ENCODE results near the gene PIEZO2.
"Not testable (repeated sequence)": the region's sequence is repeated elsewhere in the genome, so short reads cannot be mapped to it uniquely, and the experiment has no call there.

The PIEZO2 gene

GRCh38 chr18:11148680-11149440, 509 bp downstream of the PIEZO2 start:
- no peak for DNase-seq

GRCh38 chr18:11147962-11148679, 1.2 kb downstream of the PIEZO2 start:
- no peak for DNase-seq

DNA sequence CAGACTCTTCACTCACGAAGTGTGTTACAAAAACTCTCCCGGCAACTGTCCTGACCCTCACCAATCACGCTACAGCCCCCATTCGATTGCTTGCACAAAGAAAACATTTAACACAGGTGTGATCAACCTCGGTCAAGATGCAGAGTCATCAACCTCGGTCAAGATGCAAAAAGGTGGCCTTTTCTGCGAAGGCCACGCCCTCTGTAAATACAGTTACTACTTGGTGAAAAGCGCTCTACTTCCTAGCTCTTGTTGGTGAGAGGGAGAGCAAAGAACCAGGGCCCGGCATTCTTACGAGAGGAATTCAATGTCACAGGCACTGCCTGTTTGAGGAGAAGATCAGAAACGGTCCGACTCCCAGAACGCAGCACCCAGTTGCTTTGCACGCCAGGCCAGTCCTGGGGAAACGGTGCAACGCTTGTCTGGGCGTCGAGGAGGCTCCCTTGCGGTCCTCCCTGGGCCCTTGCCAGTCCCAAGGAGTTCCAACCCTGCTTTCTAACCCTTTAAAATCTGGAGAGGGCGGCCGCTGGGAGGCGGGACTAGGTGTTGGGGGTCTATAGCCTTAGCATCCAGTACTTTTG, 1.9 kb downstream of the PIEZO2 start:
- DNase-seq: no peak

DNA sequence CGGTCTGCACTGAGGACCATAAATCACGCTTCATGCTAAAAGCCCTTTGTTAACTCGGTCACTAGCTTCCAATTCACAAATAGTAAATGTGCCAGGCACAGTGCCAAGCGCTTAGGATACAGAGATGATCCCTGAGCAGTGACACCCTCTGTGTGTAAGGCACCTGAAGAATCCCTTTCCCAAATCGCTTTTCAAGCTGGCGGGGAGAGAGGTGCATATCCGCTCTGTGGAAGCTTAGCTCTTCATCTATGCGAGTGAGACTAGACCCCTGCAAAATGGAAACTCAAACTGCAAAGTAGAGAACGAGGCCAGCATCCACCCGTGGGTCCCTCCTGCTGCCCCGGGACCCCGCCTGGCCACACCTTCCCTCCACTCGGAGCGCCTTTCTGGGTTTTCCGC, 2.4 kb downstream of the PIEZO2 start:
- no peak for DNase-seq

DNA sequence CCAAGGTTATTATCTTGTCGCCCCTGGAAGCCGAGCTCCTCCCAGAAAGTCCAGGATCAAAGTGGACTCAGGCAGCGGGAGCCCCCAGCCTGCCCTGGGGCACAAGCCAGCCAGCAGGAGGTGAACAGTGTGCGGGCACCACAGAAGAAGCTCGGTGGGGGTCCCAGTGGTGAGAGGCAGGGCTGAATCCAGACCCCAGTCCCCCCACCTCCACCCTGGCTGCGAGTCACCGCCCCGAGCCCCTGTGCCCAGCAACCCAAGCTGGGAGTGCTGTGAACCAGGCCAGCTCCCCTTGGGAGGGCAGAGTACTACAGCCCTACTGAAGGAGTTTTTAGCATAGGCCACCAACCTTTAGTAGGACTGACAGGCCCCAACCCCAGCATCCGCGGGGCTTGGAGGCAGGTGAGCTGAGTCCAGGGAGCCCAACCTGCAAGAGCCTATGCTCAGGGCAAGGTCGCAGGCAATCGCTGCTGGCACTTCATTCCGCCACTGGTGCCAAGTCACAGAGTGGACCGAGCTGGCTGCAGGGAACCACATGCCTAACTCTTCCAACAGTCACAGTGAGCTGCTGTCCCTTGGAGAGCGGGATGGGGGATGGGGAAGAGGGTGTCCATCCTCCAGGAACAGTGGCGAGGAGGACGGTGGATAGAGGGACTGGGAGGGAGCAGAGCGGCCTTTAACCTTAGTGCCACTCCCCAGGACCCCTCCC, 3.0 kb downstream of the PIEZO2 start:
- DNase-seq: no peak

- no peak for DNase-seq
Observed at GRCh38 chr18:11145413-11146191, 3.8 kb downstream of the PIEZO2 start.

DNA sequence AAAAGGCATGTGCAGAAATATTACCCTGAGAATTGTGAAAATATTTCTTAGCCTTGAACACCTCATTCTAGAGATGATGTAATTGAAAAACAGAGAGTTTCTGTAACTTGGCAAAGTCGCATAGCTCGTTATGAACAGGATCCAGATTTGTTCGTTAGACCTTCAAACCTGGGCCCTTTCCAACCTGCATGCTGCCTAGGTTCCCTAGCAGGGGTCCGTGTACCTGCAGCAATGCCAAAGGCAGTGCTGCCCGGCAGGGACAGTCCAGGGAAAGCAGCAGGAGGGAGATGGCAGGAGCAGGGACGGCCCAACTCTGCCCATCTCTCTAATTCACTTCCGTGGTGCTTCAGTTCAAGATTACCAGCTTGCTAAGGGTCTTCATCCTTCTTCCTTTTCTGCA, 12.0 kb downstream of the PIEZO2 start:
- DNase-seq: no peak

- DNase-seq: no peak
Observed at GRCh38 chr18:11136241-11136640, 13.1 kb downstream of the PIEZO2 start.

GRCh38 chr18:11134940-11135339, 14.4 kb downstream of the PIEZO2 start:
- DNase-seq: no peak

- not testable (repeated sequence) for DNase-seq
Observed at GRCh38 chr18:11129059-11129458, 20.3 kb downstream of the PIEZO2 start.

- no peak for DNase-seq
Observed at GRCh38 chr18:11125492-11126315, 23.7 kb downstream of the PIEZO2 start.

DNA sequence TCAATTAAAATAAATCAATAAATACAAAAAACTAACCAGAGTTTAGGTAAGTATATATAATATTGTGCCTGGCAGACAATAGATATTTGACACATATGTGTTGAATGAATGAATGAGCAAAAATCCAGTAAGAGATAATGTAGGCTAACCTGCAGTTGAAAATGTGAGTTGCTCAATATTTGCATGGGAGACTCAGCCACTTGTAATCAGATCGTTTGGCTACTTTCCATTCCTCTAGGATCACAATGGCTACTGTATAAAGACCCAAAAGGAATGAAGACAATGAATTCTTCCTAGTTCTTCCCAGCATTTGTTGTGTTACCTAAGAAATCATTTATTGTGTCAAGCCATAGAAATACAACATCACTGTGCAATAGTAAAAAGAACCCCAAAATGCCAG, 25.3 kb downstream of the PIEZO2 start:
- DNase-seq: no peak

DNA sequence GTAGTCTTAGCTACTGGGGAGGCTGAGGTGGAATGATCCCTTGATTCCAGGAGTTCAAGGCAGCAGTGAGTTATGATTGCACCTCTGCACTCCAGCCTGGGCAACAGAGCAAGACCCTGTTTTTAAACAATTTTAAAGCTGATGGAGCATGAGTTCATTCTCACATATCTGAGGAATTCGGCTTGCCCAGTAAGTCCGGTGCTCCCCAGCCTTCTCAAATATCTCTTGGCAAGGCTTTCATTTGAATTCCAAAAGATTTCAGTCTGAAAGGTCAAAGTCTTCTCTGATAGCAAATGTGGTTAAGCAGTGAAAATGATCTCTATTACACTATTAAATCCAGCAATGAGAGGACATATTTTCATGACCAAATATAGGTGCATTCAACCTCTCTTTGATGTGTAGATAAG, 27.9 kb downstream of the PIEZO2 start:
- no peak for DNase-seq

DNA sequence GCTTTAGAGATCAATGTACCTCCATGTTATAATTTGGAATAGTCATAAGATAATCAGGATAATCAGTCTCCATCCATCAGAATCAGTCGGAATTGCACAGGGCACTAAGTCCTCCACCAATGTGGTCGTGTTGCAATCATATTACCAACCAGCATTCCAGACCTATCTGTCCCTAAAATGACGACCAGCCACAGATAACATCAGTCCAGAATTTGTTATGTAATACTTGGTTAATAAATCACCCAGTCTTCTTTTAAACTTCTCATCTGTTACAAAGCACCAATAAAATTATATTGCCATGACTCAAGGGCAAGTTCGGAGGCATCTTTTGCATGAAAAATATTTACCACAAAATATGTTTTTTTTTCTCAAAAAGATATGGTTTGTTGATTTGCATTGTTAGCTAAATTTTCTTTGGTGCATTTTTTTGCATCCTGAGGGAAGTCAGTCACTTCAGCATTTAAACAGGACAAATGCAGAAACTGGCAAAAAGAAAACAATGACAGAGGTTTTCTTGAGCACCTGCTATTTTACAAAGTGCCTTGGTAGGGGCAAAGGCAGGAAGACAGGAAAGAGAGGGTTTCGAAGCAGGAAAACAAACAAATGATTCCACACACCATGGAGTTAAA, 29.3 kb downstream of the PIEZO2 start:
- DNase-seq: no peak

DNA sequence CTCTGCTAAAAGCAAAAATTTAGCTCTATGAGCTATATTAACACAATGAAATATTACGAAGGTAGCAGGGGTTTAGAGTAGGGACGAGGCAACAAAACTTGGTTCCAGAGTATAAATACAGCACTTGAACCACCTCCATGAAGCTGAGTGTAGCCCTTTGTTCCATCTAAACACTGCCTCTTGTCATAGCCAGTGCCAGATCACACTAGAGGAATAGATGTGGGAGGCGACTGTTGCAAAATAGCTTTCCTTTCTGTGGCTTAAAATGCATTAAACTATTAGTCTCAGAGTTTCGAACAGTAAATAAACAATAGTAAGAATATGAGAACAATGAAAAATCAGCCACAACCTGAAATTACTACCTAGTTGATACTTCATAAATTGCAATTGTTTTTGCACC, 29.8 kb downstream of the PIEZO2 start:
- DNase-seq: no peak

DNA sequence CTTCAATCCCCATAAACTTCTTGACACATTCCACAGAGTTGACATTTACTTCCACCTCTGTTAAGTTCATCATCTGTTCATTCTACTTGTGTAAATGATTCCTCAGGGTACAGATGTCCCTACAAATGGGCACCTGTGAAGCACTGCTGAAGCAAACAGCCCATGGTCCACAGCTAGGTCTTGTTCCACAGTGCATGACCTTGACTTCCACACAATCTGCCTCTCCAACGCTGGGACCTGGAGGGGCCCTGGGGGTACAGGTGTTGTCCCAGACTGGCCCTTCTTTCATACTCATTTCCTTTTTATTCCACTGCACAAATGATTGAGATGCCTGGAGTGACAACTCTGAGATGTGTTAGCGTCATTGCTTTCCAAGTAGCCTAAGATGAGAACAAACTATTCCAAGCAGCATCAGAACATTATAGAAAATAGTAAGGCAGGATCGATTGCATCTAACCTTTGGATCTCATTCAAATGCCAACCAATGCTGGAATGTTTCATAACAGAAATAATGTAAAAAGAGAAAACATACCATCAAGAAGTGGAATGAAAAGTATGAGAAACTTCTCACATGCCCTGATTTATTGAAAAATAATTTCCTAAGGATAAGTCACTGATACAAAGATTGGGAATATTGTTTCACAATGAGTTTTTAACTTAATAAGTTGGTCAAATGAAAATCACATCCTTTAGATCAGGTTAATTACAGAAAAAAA, 31.2 kb downstream of the PIEZO2 start:
- DNase-seq: no peak

- DNase-seq: no peak
Observed at GRCh38 chr18:11115276-11115675, 34.1 kb downstream of the PIEZO2 start.

GRCh38 chr18:11114653-11115052, 34.7 kb downstream of the PIEZO2 start:
- no peak for DNase-seq

DNA sequence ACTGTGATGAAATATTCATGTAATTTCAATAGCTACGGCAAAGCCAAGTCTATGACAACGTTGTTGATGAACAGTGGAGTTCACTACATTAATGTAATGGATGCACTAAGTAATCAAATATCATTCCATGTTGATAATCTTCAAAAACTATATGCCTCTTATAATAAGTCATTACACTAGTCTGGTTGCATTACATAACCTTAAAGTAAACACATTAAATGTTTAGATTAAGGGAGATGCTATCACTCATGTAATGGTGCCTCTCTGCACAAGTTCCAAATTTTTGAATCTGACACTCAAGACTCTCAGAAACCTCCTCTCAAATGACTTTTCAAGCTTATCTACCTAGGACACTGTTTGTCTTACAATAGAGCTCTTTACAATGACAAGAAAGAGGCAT, 35.4 kb downstream of the PIEZO2 start:
- no peak for DNase-seq

- DNase-seq: no peak
Observed at GRCh38 chr18:11113046-11113548, 36.3 kb downstream of the PIEZO2 start.

Data from NCI-H187 (cell line).